ENCODE measurements around the gene PXDC1.
"Not testable (repeated sequence)": the region's sequence is repeated elsewhere in the genome, so short reads cannot be mapped to it uniquely, and the experiment has no call there.

Gene PXDC1

DNA sequence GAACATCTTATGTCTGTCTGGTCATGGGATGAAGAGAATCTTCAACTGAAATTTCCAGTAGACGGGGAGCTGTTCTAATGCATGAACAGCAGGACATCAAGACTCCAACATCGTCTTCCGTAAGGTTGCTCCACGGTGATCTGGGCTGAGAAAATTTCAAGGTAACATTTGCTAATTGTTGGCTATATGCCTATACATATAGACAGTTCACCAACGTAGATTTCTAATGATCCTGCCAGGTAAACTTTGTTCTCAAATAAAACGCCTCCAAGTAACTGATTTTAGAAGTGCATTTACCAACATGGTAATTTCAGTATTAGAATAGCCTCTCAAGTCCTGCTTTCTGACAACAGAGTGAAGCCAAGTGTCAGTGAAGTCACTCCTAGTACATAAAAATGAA is 11.3 kb upstream of the PXDC1 start:
- no peak for DNase-seq (ENCODE audit: low read depth in 2 of 2)

DNA sequence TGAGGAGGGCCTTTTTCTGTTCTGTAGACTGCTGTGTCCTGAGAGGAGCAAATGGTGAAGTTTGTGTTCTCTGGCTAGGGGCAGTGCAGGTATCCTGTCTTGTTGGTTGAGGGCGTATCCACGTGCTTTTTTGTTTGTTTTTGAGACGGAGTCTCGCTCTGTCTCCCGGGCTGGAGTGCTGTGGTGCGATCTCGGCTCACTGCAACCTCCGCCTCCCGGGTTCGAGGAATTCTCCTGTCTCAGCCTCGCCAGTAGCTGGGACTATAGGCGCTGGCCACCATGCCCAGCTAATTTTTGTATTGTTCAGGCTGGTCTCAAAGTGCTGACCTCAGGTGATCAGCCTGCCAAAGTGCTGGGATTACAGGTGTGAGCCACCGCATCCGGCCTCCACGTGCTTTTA is 10.8 kb upstream of the PXDC1 start:
- DNase-seq (ENCODE audit: low read depth in 2 of 2) = no peak

DNA sequence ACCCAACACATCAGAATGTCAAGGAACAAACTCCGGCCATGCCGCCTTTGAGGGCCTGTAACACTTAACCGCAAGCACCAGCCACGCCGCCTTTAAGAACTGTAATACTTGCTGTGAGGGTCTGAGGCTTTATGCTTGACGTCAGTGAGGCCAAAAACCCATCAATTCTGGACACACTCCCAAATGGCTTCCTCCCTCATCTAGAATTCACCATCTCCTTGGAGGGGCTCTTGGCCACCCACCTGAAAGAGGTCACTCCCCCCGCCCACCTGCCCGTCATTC is 10.4 kb upstream of the PXDC1 start:
- no peak for DNase-seq (ENCODE audit: low read depth in 2 of 2)

DNA sequence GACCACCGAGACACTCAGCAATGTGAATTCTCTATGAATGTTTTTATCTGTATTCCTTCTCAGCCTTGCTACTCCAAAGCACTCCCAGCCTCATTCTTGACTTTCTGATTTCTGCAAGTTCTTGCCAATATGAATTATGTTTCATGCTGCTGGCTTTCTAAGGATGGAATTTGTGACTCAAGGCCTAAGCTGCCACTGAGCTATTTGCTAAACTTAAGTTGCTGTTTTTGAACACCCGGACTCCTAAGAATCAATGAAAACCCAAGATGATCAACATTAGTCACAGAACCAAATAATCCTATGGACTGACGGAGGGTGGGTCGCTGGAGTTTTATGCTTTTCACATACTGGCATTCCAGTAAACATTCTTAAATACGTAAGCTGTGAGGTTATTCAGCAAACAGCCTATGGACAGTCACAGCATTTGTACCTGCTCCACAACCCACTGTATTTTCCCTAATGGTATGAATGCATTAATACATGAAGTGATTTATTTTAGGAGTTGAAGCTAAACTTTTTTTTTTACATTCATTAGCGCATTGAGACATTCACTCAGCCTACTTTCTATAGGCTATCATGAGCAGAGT is 8.2 kb upstream of the PXDC1 start:
- no peak for DNase-seq (ENCODE audit: low read depth in 2 of 2)

DNA sequence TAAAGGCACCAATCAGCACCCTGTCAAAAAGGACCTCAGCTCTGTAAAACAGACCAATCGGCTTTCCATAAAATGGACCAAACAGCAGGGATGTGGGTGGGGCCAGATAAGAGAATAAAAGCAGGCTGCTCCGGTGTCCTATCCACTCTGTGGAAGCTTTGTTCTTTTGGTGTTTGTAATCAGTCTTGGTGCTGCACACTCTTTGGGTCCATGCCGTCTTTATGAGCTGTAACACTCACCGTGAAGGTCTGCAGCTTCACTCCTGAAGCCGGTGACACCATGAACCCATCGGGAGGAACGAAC is 7.3 kb upstream of the PXDC1 start:
- no peak for DNase-seq (ENCODE audit: low read depth in 2 of 2)

DNA sequence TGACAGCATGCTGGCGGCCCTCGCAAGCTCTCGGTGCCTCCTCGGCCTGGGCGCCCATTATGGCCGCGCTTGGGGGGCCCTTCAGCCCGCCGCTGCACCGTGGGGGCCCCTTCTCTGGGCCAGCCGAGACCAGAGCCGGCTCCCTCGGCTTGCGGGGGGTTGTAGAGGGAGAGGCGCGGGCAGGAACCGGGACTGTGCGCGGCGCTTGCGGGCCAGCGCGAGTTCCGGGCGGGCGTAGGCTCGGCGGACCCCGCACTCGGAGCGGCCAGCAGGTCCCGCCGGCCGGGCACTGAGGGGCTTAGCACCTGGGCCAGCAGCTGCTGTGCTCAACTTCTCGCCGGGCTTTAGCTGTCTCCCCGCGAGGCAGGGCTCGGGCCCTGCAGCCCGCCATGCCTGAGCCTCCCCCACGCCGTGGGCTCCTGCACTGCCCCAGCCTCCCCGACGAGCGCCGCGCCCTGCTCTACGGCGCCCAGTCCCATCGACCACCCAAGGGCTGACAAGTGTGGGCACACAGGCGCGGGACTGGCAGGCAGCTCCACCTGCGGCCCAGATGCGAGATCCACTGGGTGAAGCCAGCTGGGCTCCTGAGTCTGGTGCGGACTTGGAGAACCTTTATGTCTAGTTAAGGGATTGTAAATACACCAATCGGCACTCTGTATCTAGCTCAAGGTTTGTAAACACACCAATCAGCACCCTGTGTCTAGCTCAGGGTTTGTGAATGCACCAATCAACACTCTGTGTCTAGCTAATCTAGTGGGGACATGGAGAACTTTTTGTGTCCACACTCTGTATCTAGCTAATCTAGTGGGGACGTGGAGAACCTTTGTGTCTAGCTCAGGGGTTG is 6.7 kb upstream of the PXDC1 start:
- DNase-seq (ENCODE audit: low read depth in 2 of 2) = not testable (repeated sequence)

DNA sequence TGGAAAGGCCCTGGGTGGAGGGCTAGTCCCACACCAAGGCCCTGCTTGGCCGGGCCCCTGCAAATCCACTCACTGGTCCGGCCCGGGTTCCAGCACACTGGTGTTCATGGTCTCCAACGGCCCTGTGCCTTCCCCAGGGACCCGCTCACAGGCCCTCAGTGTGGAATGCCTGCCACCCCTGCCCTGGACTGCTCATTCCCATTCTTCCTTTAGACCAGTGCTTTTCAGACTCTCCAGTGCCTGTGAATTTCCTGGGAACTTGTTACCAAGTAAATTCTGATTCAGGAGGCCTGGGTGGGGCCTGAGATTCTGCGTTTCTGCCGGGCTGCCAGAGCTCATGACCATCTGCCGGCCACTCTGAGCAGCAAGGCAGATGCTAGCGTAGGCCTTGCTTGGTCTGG is 5.7 kb upstream of the PXDC1 start:
- DNase-seq (ENCODE audit: low read depth in 2 of 2) = no peak

DNA sequence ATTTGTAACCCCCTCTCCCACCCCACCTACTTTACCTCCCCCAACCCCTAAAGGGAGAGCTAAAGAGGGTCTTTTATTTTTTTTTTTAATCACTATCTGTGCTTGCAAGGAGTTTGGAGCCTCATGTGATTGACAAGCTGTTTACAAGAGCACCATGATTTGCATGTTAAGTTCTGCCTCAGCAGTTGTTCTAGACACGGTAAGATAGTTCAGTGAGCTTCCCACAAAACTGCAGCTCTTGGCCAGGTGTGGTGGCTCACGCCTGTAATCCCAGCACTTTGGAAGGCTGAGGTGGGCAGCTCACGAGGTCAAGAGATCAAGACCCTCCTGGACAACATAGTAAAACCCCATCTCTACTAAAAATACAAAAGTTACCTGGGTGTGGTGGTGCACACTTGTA is 5.0 kb upstream of the PXDC1 start:
- DNase-seq (ENCODE audit: low read depth in 2 of 2) = no peak

DNA sequence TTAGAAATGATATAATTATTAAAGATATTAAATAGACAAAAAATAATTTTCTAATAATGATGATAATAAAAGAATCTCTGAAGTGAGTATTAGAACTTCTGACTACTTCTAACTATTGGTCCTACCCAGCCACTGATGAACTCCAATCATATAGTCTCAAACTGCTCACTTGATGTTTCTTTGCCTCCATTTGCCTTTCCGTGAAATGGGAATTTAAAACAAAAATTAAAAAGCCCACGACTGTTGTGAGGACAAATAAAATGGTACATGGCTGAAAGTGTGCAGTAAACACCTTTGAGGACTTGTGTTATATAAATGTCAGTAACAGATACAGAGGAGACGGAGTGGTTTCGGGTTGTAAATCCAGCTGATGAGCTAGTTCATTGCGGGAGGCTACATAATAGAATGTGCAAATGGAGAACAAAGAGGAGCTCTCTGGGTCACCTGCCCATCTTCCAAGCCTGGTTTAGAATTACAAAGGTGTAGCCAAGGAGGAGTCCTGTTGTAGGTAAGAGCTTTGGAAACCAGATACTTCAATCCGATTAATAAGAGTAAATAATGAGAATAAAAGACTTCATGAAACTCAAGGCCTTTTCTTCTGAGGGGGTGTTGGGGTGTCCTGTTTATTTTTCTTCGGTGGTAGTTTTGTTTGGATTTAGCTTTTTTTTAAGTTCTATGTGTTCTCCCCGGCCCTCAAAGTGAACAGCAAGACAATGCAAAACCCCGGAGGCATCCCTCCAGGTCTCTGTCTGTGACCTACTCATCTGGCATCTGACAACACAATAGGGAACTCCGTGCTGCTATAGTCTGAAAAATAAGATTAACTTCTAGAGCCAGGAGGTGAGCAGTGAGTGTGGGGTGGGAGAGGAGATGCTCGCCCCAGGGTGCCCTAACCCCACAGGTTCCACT is 4.4 kb upstream of the PXDC1 start:
- DNase-seq (ENCODE audit: low read depth in 2 of 2) = no peak

DNA sequence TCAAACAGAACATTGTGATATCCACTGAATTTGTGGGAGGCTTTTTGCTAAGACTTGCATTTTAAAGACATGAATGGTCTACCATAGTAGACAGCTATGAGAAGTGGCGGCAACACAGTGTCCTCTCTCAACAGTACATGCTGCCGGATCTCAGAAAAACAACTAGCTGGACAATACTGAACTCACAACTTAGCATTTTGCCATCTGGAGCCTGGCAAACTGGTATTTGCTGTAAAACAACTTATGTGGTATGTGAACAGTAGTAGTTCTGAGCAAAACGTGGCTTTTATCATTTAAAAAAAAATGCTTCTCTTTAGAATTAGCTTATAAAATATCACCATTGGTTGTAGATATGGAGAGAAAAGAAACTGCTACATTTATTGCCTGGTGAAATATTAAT is 3.3 kb upstream of the PXDC1 start:
- no peak for DNase-seq (ENCODE audit: low read depth in 2 of 2)

DNA sequence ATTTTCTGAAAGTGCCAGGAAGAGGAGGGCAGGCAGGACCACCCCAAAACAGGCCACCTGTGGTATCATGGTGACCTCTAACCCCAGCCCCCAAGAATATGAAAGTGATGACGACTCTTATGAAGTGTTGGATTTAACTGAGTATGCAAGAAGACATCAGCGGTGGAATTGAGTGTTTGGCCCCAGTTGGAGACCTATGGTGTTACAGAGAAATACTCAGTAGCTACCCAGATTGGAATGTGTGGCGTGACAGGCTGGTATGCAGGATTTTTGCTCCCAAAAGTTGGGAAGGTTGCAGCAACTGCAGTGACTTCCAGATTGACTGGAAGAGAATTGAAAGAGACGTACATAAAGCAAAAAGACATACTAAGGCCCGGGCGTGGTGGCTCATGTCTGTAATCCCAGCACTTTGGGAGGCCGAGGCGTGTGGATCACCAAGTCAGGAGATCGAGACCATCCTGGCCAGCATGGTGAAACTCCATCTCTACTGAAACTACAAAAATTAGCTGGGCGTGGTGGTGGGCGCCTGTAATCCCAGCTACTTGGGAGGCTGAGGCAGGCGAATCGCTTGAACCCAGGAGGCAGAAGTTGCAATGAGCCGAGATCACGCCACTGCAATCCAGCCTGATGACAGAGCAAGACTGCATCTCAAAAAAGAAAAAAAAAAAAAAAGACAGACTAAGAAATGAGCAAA is 2.7 kb upstream of the PXDC1 start:
- not testable (repeated sequence) for DNase-seq (ENCODE audit: low read depth in 2 of 2)

DNA sequence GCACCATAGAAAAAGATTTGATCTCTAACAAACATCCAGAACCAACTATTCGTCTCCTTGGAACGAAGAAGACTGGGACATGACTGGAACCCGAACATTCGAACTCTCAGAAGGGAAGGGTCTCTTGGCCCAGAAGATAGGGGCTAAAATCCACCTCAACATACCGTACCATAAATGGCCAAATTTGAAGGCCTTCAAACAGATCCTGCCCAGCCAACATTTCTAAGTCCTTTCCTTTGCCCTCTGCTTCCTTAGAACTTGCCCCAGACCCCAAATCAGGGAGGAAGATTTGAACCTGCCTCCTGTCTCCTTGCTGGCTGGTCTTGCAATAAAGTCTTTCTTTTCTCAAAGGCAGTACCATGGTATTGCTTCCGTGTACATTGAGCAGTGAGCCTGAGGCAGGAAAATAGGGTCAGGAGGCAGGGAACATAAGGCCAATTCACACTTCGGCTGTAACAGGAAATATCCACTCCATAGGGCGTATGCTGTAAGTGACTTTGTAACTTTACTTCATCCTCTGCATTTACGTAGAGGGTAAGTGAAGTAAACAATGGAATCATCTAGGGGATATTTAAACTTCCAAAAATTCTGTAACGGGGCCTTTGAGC is 1.8 kb upstream of the PXDC1 start:
- no peak for DNase-seq (ENCODE audit: low read depth in 2 of 2)

DNA sequence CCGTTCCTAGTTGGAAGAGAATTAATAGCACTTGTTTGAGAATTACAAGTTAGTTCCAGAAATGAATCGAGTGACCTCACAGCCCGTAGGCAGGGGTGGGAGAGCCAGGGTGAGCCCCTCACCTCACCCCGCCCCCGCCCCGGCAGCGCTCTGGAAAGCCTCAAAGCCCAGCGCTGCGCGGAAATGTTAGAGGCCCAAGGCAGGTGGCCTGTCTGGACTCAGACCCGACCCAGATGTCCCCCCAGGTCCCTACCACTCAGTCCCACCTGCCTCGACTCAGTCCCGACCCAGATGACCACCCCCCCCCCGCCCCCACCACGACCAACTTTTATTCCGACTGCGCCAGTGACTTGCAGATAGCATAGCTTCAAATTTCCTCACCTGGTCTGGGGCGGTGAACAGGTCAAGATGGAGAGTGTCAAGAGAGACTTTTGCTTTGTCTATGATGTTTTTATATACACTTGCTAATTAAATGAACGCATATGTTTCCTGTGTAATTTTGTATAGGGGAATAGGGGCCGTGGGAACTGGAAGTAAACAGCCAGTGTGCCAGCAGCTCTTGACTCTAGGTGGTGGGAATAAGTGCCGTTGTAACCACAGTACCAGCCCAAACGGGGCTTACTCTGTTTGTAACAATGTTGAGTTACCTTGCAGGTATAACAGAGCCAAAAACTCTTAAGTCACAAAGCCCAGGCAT is 1.2 kb upstream of the PXDC1 start:
- no peak for DNase-seq (ENCODE audit: low read depth in 2 of 2)

DNA sequence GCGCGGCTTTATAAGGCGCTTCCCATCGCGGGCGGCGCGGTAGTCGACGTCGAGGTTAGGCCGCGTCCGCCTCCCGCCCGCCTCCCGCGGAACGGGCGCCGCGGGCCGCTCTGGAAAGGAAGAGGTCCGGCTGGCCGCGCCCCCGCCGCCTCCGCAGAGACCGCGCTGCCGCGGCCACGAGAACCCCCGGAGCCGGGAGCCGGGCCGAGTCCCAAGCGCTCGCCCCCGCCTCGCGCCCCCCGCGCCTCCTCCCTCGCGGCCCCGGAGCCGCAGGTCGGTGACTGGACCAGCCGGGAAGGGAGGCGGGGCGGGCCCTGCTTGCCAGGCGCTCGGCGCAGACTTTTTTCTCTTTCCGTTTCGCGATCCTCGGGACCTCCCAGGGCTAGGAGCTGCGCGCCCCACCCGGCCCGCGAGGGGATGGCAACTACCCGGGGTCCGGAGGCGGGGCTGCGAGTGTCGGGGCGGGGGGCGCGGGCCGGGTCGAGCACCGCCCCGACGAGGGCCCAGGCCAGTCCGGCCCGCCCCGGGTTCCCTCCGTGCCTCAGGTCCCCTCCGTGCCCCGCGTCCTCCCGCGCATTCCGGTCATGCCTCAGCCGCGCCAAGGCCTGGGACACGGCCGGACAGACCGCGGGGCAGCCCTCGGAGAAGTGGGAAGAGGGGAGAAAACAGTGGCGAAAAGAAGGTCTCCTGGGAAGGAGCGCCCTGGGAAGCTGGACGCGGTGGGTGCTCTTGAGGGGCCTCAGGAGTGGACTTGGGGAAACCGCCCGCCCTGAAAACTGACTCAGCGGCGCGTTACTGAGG is 417 bp upstream of the PXDC1 start:
- DNase-seq (ENCODE audit: low read depth in 2 of 2) = peak; percentile 35 to 44

DNA sequence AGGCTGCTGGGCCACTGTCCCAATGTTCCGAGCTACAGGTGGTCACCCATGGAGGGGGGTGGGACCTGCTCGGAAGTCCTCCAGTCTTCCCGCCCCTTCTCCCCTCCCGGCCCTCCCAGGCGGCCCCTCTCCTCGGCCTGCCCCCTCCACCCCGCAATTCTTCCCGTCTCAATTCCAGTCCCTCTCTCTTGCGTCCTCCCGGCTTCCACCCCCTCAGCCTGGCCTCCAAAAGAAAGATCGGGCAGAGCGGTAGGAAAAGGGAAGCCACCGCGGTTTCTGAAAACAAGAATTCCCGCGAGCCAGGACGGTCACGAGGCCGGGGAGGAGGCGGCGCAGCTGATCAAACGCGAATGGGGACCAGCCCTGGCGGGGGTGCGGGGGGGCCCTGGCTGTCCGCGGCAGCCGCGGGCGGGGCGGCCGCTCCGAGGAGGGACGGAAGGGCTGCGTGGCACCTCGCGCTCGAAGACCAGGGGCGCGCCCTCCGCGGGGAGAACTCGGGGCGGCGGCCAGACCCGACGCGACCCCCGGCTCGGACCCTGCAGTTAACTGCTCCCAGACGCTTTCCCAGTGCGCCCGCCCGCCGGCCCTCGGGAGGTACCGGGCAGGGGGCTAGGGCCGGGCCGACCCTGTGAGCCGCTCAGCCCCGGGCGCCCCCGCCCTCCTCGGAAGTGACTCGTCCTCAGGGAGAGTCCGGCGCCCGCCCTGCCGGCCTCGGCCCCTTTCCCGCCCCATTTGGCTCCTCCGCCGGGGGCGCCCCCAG is 1.0 kb downstream of the PXDC1 start:
- no peak for DNase-seq (ENCODE audit: low read depth in 2 of 2)

DNA sequence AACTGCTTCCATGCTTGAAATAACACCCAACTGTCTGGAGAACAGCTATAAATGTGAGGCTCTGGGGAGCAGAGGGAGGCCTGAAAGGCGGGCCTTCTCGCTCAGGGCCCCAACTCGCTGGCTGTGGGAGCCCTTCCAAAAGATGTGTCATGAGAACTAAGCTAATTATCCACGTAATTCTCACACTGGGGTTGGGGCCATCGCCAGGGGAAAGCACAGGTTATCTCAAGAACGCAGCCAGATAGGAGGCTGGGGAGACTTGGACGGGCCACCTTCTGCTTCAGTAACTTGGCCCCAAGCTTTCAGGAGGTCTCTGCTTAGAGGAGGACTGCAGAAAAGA is 1.6 kb downstream of the PXDC1 start:
- no peak for DNase-seq (ENCODE audit: low read depth in 2 of 2)

DNA sequence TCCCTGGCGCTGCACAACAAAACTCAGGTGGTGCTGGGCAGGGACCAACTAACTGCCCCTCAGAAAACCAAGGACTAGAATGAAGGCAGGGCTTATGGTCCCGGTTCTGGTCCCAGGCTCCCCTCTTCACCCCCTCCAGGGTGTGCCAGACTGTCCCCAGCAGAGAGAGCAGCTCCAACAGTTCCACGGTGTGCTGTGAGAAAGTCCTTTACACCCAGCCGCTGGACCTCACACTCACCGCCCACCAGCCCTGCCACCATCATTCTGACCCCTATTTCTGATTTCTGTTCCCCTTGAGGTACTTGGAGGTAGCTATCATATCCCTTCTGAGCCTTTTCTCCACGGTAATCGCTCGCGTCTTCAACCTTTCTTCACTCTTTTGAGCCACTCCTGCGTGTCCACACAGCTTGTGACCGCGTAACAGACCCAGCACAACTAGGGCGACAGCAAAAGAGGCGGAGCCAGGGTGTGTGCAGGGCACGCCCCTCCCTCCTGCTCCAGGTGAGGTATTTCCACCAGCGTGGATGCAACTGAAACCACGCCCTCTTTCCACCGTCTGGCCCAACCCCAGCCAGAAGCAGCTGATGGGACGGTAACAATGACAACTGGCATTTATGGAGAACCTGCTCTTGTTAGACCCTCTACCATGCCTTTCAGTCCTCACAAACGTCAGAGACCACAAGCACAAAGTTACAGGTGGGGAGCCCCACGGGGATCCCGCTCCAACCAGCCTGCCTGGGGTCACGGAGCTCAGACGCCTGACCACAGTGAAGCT is 2.3 kb downstream of the PXDC1 start:
- DNase-seq (ENCODE audit: low read depth in 2 of 2) = no peak

DNA sequence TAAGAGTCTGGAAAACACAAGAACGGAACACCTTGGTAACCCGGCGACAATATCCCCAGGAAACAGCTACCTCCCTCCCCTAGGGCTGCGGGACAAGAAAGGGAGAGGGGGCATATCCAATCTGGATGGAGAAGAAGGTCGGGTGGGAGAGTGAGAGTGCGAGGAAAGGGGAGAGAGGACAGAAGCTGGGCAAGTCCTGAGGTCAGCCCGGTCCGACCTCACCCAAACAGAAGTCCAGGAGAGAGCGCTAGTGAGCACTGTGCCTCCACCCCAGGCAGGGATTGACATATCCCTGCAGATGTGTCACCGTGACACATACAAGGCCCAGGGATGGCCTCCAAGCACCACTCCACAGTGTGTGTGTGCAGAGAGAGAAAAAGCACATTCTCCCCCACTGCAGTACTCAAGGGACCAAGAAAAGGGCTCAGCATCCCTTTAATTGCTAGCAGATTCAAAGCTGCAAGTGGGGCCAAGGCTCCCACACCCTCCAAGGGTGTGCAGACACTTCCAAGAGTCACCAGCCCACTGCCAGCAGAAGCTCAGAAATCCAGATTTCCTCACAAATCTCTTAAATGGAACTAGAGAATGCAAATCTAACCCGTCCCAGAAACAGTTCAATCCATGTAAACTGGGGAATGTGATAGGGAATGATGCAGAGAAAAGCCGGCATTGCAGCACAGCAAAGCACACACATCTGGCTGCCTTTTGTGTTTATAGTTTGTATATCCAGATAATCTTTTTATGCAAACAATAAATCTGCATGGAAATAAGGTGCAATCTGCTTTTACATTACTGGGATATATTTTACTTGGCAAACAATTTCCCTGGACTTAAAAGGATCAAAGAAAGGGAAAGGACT is 3.1 kb downstream of the PXDC1 start:
- DNase-seq (ENCODE audit: low read depth in 2 of 2) = no peak

Measured in stimulated activated CD8-positive, alpha-beta memory T cell treated with anti-CD3 and anti-CD28 coated beads, Interleukin-15, amount 100 ng/mL, for 4 hours (primary cell).